Subcutaneous abdominal adipose tissue (tissue), 5 donors: ENCODE results near the gene KCNH6.

Experiments
- H3K27ac ChIP-seq: one replicate; pipeline ENCODE4 v1.7.0; 2013; ENCODE audit warnings: low read depth, mild to moderate bottlenecking, inconsistent platforms, low read length, moderate library complexity
- H3K27me3 ChIP-seq, 5 donors: one replicate each; pipeline ENCODE4 v1.7.0; 2013; ENCODE audit warnings: low read length in 5 of 5, inconsistent platforms in 1 of 5; ENCODE audit not compliant: control insufficient read depth in 5 of 5, insufficient read depth in 4 of 5
- H3K36me3 ChIP-seq, 5 donors: one replicate each; pipeline ENCODE4 v1.7.0; 2013; ENCODE audit warnings: low read length in 5 of 5; ENCODE audit not compliant: control insufficient read depth in 5 of 5, insufficient read depth in 5 of 5
- H3K4me1 ChIP-seq, 5 donors: one replicate each; pipeline ENCODE4 v1.7.0; 2013; ENCODE audit warnings: low read length in 5 of 5, mild to moderate bottlenecking in 3 of 5, moderate library complexity in 1 of 5; ENCODE audit not compliant: control insufficient read depth in 5 of 5, insufficient read depth in 5 of 5
- H3K4me3 ChIP-seq, 5 donors: one replicate each; pipeline ENCODE4 v1.7.0; 2013; ENCODE audit warnings: low read length in 5 of 5, low read depth in 1 of 5
- H3K9ac ChIP-seq, 5 donors: one replicate each; pipeline ENCODE4 v1.7.0; 2013; ENCODE audit warnings: low read length in 5 of 5, mild to moderate bottlenecking in 4 of 5, moderate library complexity in 3 of 5
- H3K9me3 ChIP-seq, 5 donors: one replicate each; pipeline ENCODE4 v1.7.0; 2013; ENCODE audit warnings: low read length in 5 of 5; ENCODE audit not compliant: control insufficient read depth in 5 of 5
- donor health status: healthy.
- donor health status: healthy.
- donor health status: healthy.
- donor health status: healthy.
- donor health status: healthy.

The KCNH6 gene

GRCh38 chr17:63478814-63479494 is 44.2 kb upstream of the KCNH6 start:
- Histone ChIP-seq H3K27ac (no peak overlapping the region), H3K4me1 (peaks cover 9 to 42% (median 26%) of the 10 kb centered on the region in 5 donors), H3K36me3 (peaks cover 0 to 38% (median 29%) of the 10 kb centered on the region in 5 donors), H3K27me3 (peaks cover 3 to 29% (median 13%) of the 10 kb centered on the region in 5 donors), H3K9me3 (no peaks in the 10 kb centered on the region), H3K4me3 (peak overlapping the region in 4 of 5 donors; percentile 1 to 66 (median 27)), H3K9ac (no peak overlapping the region)

- Histone ChIP-seq H3K4me3 (no peak overlapping the region), H3K27ac (no peak overlapping the region), H3K9me3 (no peaks in the 10 kb centered on the region), H3K4me1 (peaks cover 9 to 41% (median 26%) of the 10 kb centered on the region in 5 donors), H3K27me3 (peaks cover 3 to 29% (median 13%) of the 10 kb centered on the region in 5 donors), H3K36me3 (peaks cover 0 to 45% (median 34%) of the 10 kb centered on the region in 5 donors), H3K9ac (no peak overlapping the region)
These were observed 43.5 kb upstream of the KCNH6 start for GRCh38 chr17:63479495-63480184.

DNA sequence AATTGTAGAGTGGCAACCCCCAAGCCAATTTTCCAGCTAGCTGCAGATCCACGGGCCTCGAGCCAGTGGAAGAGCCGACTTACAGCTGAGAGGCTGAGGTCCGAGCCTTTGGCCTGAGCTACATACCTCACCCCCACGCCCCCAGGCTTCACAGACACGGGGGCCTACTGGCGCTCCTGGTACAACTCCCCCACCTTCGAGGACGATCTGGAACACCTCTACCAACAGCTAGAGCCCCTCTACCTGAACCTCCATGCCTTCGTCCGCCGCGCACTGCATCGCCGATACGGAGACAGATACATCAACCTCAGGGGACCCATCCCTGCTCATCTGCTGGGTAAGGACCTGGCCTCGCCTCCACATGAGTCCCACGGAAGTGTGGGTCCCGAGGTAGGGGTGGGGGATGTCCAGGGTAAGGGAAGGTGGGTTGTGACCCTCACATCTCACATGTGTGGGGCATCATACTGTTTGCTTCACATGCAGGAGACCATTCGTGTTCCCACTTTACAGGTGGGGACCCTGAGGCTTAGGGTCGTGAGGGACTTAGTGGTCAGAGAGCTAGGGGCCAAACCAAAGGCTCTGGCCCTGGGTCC is 42.9 kb upstream of the KCNH6 start:
- H3K9ac ChIP-seq = no peak overlapping the region
- no peak overlapping the region for H3K4me3 ChIP-seq
- H3K27me3 ChIP-seq = peaks cover 3 to 29% (median 13%) of the 10 kb centered on the region in 5 donors
- H3K27ac ChIP-seq = no peak overlapping the region
- peaks cover 0 to 51% (median 41%) of the 10 kb centered on the region in 5 donors for H3K36me3 ChIP-seq
- no peaks in the 10 kb centered on the region for H3K9me3 ChIP-seq
- peaks cover 7 to 34% (median 26%) of the 10 kb centered on the region in 5 donors for H3K4me1 ChIP-seq

DNA sequence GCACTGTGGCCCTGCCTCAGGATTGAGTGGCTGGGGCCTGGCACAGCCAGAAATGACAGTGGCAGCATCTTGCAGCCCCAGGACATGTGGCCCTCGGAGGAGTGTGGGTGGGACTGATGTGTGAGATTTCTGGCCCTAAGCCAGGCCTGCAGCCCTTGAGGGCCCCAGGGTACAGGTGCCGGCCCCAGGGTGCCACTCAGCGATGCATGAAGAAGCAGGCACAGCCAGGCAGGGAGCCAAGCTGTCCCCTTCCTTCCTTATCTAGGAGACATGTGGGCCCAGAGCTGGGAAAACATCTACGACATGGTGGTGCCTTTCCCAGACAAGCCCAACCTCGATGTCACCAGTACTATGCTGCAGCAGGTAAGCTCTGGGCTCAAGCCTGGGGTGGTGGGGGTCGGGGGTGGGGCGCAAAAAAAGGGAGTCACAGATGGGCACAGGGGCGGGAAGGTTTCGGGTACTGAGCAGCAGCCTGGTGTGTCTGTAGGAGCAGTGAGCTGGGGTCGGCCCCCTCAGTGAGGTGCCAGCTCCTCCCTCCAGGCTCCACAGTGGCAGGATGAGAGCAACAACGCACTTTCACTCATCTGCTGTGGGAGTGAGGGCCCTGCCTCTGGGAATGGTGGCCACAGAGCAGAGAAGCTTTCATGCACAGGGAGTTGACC is 42.2 kb upstream of the KCNH6 start:
- peaks cover 3 to 25% (median 10%) of the 10 kb centered on the region in 5 donors for H3K27me3 ChIP-seq
- no peak overlapping the region for H3K9ac ChIP-seq
- peaks cover 7 to 28% (median 22%) of the 10 kb centered on the region in 5 donors for H3K4me1 ChIP-seq
- H3K9me3 ChIP-seq = no peaks in the 10 kb centered on the region
- no peak overlapping the region for H3K27ac ChIP-seq
- H3K36me3 ChIP-seq = peaks cover 0 to 51% (median 43%) of the 10 kb centered on the region in 5 donors
- H3K4me3 ChIP-seq = no peak overlapping the region

DNA sequence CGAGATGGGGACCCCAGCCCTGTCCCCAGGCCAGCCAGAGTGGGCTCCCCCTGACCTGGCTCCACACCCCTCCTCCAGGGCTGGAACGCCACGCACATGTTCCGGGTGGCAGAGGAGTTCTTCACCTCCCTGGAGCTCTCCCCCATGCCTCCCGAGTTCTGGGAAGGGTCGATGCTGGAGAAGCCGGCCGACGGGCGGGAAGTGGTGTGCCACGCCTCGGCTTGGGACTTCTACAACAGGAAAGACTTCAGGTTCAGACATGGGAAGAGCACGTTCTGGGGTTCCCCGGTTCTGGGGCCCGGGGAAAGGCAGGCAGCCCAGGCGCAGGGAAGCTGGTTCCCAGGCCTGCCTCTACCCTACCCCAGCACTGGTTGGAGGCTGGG is 41.7 kb upstream of the KCNH6 start:
- H3K36me3 ChIP-seq = peaks cover 0 to 55% (median 47%) of the 10 kb centered on the region in 5 donors

DNA sequence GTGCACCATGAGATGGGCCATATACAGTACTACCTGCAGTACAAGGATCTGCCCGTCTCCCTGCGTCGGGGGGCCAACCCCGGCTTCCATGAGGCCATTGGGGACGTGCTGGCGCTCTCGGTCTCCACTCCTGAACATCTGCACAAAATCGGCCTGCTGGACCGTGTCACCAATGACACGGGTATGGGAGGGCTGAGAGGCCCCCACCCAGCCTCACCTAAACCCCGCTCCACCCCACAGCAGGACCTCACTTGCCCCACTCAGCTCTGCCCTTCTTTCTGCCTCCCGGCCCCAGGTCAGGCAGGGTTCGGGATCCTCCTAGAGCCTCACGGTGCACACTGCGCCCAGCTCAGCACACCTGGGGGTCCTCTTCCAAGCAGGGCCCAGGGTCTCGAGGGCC is 40.6 kb upstream of the KCNH6 start:
- H3K9me3 ChIP-seq = no peaks in the 10 kb centered on the region

More for the DNA sequence above, 41.7 kb upstream of the KCNH6 start:
- Histone ChIP-seq H3K9ac (no peak overlapping the region), H3K4me1 (peaks cover 7 to 24% (median 20%) of the 10 kb centered on the region in 5 donors), H3K9me3 (no peaks in the 10 kb centered on the region), H3K27ac (no peak overlapping the region), H3K27me3 (peaks cover 3 to 23% (median 10%) of the 10 kb centered on the region in 5 donors), H3K4me3 (no peak overlapping the region)

DNA sequence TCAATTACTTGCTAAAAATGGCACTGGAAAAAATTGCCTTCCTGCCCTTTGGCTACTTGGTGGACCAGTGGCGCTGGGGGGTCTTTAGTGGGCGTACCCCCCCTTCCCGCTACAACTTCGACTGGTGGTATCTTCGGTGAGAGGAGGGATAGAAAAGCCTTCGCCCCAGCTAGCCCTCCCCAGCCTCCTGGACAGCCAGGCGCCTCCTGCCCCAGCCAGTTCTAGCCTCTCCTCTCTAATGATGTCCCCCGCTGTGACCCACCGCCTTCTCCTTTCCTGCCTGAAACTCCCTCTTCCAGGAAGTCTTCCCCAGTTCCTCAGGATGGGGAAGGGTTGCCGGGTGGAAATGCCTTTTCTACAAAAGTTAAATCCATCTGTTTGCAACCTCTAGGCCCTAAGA is 40.1 kb upstream of the KCNH6 start:
- peaks cover 3 to 16% (median 4%) of the 10 kb centered on the region in 5 donors for H3K27me3 ChIP-seq
- no peaks in the 10 kb centered on the region for H3K9me3 ChIP-seq
- no peak overlapping the region for H3K27ac ChIP-seq
- peaks cover 0 to 67% (median 54%) of the 10 kb centered on the region in 5 donors for H3K36me3 ChIP-seq
- H3K4me1 ChIP-seq = peaks cover 2 to 15% (median 12%) of the 10 kb centered on the region in 5 donors
- H3K9ac ChIP-seq = no peak overlapping the region
- H3K4me3 ChIP-seq = no peak overlapping the region

More for the DNA sequence above, 40.6 kb upstream of the KCNH6 start:
- Histone ChIP-seq H3K27me3 (peaks cover 3 to 21% (median 9%) of the 10 kb centered on the region in 5 donors), H3K4me3 (no peak overlapping the region), H3K36me3 (peaks cover 0 to 65% (median 51%) of the 10 kb centered on the region in 5 donors), H3K4me1 (peaks cover 7 to 20% (median 17%) of the 10 kb centered on the region in 5 donors), H3K27ac (no peak overlapping the region), H3K9ac (no peak overlapping the region)

DNA sequence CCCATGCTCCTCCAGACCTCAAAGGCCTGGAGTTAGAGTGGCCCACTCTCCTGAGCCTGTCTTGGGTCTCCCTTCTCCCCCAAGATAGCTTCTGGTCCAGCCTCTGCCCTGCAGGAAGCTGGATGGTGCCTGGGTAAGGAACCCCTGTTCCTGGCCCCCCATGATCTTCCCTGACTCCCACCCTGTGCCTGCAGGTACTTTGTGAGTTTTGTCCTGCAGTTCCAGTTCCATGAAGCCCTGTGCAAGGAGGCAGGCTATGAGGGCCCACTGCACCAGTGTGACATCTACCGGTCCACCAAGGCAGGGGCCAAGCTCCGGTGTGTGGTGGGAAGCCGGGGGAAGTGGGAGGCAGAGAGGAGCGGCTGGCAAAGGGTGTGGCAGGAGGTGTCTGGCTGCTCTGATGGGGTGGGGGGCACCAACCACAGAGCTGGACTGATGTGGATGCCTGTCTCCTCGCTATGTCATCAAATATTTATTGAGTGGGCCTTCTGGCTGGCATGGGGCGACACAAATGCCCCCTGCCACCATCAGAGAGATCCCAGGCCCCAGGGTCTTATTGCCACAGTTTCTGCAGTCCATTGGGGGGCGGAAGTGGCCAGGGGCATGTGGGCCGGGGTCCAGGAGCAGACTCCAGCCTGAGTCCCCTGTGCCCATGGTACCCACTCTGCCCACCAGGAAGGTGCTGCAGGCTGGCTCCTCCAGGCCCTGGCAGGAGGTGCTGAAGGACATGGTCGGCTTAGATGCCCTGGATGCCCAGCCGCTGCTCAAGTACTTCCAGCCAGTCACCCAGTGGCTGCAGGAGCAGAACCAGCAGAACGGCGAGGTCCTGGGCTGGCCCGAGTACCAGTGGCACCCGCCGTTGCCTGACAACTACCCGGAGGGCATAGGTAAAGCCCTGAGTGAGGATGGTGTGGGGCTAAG is 39.2 kb upstream of the KCNH6 start:
- H3K27ac ChIP-seq = no peak overlapping the region

More for the DNA sequence above, 39.2 kb upstream of the KCNH6 start:
- H3K4me3 ChIP-seq = no peak overlapping the region
- no peak overlapping the region for H3K9ac ChIP-seq
- H3K9me3 ChIP-seq = no peaks in the 10 kb centered on the region
- peaks cover 0 to 8% (median 3%) of the 10 kb centered on the region in 5 donors for H3K27me3 ChIP-seq
- H3K4me1 ChIP-seq = peaks cover 0 to 6% (median 4%) of the 10 kb centered on the region in 5 donors
- peaks cover 0 to 74% (median 59%) of the 10 kb centered on the region in 5 donors for H3K36me3 ChIP-seq
